ENCODE measurements around the gene IL18BP.

Gene IL18BP

DNA sequence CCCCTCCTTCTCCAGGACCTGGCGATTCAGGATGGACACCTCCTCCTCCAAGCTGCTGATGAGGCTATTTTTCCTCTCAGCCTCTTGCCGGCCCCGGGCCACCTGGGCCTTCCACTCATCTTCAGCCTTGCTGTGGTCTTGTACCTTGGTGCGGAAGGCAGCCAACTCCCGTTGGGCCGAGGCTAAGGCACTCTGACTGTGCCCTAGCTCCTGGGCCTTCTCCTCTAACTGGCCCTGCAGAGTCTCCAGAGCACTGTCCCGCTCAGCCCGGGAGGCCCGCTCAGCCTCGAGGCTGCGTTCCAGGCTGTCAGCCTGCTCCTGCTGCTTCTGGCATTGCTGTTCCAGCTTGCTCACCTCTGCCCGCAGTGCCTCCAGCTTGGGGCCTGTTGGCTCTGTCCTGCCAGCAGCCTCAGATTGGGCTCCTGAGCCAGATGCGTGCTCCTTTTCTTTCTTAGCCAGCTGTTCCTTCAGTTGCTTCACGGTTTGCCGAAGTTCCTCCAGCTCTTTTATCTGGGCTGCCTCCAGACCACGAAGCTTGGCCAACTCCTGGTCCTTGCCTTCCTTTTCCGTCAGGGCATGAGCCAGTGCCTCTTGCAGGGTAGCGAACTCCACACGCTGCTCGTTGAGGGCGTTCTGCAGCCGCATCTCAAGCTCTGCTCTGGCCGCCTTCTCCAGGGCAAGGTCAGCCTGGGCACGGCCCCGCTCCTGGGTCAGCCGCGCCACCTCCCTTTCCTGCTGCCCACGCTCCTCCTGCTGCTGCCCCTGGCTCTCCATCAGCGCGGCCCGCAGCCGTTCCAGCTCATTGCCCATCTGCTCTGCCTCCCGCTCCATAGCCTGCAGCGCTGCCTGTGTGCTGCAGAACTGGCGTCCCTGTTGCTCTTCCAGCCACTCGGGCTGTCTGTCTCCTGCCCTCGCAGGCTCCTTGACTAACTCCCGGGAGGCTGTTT, 15.3 kb downstream of the IL18BP start:
- DNase-seq = no peak

DNA sequence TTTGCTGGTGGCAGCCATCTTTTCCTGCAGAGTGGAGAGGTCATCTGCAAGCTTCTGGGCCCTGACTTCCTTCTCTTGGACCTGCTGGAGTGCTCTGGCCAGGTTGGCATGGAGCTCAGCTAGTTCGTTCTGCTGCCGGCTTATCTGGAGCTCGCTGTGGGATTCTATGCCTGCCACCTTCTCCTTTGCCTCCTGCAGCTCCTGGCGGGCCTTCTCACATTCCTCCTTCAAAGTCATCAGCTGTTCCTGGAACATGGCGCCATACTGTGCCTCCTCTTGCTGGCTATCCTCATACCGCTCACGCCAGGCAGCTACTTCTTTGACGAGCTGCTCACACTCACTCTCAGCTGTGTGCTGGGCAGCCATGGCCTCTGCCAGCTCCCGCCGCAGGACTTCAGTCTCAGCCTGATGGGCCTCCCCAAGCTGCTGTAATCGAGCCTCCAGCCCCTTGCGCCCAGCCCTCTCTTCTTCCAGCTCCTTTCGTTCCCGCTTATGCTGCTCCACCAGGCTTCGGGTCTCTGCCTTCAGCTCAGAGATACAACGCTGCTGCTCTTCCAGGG, 16.1 kb downstream of the IL18BP start:
- no peak for DNase-seq

DNA sequence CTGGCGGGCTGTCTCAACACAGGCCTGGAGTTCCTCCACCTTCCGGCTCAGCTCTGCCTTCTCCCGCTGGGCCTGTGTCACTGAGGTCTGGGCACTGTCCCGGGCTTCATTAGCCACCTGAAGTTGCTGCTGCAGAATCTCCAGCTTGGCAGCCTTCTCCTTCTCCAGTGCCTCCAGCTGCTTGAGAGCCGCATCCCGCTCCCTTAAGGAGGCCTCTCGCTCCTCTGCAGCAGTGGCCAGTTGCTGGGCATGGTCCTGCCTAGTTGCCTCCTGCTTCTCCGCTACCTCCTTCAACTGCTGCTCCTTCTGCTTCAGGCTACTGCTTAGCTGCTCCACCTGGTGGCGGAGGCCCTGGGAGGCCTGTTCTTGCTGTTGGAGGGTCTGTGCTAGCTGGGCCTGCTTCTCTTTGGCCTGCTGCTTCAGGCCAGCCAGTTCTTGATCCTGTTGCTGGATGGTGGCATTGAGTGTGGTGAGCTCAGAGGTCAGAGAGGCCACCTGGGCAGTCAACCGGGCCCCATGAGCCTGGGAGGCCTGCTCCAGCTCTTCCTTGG, 16.9 kb downstream of the IL18BP start:
- peak; percentile 28 for DNase-seq

DNA sequence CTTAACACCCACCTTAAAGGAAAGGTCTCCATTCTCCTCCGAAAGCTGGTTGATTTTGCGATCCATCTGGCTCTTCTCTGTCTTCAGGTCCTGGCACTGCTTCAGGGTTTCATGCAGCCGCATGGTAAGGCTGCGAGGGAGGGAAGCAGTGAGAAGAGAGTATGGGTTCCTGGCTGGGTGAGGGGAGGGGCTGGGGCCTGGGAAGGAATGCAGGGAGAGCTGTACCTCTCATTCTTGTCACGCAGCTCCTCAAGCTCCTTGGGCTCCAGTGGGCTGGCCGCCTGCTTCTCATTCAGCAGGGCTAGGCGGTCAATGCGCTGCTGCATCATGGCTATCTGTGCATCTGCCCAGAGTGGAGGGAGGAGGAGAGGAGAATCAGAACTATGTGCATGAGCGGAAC, 19.5 kb downstream of the IL18BP start:
- no peak for DNase-seq

DNA sequence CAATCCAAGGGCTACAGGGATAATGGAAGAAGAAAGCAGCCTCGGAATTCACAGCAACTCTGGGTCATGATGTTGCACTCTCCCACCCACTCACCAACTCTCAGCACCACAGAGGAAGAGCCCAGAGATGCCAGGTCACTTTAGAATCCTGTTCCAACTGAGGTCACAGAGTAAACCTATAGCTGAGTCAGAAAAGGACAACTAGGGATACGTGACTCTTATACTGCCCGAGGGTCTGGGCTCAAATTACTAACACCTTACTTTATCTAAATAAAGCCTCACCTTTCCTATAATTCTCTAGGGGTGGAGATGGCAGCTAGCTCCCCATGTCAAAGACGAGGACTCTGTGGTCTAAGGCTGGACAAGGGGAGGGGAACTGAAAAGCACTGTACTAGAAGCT, 24.6 kb downstream of the IL18BP start:
- no peak for DNase-seq

DNA sequence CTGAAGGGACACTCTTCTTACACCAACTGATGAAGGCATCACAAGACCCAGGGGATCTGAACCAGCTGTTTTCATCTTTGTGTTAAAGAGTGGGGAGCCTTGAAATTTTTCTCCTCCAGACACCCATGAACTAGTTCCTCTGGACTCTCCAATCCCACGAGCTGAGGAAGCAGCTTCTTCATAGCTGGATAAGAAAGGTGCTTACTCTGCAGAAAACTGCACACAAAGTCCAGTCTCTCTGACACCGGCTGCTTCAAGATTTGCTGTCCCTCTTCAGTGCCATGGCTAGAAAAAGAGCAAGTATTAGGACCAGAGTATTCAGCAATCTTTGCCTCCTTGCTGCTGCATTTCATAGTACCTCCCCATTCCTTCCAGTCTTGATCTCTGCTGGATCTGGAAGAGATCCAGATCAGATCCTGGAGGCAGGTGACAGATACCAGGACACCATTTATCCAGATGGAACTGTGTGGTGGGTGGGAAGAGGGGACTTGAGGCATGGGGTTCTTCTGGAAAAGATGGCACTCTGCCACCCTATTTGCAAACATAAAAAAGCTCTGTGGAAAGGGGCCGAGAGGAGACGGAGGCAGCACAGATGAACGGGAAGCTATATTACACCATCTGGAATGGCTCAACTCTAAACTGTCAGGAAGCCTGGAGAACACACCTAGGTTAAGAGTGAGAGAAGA, 25.5 kb downstream of the IL18BP start:
- DNase-seq = no peak

DNA sequence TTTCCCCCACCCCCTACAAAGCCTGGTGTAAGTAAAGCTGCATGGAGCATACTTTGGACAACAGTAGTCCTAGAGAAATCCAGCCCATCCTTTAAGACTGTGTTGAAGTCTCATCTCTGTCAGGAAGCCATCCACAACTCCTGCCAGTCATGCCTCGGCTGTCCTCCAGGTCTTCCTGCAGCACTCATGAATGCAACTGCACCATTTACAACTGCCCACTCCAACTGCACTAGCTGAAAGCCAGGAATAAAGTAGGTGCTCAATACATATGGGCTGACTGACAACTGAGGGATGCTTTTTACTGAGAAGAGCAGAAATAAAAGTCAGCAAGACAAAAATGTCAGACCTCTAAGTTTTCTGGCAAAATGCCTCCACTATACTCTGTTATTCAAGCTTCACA, 27.4 kb downstream of the IL18BP start:
- DNase-seq = no peak

DNA sequence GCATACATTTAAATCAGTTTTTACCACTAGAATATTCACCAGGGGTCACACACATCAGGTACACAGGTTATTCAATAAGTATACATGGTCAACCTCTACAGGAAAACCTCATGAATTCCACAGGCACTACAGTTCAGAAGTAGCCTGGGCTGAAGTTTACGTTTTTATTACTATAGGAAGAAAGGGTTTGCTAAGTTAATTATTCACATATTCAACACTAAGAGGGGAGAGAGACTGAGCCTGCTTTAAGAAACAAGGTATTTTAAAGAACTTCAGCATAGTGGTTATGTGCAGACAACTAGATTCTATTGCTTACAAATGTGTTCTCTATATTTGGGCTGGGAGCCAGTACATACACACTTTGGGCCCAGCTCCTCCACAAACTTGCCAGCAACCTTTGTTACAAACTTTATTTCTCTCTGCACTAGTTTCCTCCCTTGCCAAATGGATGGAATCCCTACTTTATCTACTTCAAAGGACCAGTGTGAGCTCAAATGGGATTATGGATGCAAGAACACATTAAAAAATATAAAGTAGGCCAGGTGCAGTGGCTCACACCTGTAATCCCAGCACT, 31.9 kb downstream of the IL18BP start:
- no peak for DNase-seq

DNA sequence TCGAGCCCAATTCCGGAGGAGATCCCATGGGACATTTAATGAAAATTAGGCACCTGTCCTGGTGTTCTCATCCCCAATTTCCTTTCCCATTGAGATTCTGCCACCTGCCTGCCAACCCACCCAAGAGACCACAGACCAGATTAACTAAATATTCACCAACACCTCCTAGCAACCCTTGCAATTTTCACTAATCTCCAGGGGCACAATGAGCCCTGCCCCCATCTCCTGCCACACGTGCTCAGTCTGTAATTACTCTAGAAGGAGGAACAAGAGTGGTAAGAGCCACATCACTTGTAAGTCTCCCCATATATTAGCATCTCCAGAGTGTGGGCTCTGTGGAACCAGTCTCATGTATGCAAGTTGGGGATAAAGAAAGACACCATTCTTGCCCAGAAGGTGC, 38.0 kb downstream of the IL18BP start:
- no peak for DNase-seq

DNA sequence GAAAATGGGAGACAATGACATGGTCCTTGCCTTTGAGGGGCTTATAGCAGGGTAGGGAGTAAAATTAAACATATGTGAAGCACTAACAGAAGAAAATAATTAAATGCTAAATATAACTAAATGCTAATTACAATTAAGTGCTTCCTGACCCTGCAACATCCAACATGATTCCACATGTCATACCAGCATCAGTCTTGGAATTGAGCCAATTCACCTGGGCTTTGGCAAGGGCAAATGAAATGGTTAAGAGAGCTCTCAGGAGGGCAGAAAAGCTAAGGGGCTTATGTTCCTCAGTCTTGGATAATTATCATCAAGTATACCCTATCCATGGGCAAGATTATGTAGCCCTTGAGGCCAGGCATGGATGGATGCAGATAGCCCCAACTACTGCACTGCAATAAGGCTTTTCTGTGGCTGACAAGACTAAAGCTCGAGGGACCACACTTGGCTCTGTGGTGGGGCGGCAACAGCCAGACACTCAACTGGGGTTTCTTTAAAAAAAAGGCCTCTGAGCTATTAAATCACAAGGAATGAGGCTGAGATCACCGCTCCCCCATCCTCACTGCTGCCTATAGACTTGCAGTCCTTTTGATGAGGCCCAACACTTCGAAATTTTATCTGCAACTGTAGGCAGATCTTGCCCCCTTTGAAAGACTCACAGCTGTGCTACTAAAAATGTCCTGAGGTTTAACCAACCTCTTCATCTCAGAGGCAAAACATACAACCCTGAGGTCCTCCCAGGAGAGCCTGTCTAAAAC, 39.0 kb downstream of the IL18BP start:
- no peak for DNase-seq

DNA sequence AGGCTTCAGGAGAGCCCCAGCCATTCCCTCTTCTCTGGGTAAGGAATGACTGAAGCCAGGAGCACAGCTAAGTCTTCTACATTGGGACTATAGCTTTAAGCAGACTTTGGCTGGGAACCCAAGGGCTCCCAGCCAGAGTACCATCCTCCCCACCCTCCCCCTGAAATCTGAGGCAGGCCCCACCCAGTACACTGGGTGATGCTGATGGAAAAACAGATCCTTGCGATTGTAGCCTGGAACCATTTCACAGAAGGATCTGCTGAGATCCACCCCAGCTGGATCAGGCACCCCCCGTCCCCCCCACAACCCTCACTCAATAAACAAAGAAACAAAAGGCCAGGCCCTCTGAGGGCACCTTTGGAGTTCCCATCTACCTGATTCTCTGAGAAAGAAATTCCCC, 39.8 kb downstream of the IL18BP start:
- no peak for DNase-seq

DNA sequence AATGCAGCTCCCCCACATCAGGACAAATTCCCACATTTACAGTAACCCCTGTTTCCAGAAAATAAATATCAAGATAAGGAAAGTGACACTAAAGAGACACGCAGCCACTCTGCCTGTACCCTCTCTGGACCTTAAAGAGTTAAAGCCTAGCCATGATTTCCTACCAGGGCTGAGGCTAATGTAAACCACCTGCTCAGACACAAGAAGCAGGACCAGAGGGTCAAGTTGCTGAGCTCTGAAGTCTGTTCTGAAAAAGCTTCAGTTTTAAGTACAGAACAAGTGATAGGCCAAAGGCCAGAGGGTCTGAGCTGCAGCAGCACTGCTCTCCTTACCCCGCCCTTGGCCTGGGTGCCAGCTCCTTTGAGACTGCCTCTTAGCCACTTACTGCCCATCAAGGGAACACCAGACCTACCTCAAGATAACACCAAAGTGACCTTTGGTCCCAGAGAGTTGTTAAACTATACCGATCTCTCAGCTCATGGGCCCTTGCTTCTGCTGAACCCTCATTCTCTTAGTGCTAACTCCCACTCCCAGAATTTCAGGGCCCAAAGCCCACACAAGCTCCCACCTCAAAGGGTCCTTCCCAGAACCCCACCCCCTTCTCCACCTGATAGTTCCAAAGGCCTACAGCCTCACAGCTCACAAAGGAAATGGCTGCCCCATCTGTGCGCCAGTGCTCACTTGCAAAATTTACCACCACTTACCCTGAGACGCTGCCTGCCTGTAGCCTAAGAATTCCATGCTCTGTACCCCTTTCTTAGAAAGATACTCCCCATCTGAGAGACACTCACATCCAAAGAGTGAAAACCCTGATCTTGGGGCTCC, 40.5 kb downstream of the IL18BP start:
- no peak for DNase-seq

DNA sequence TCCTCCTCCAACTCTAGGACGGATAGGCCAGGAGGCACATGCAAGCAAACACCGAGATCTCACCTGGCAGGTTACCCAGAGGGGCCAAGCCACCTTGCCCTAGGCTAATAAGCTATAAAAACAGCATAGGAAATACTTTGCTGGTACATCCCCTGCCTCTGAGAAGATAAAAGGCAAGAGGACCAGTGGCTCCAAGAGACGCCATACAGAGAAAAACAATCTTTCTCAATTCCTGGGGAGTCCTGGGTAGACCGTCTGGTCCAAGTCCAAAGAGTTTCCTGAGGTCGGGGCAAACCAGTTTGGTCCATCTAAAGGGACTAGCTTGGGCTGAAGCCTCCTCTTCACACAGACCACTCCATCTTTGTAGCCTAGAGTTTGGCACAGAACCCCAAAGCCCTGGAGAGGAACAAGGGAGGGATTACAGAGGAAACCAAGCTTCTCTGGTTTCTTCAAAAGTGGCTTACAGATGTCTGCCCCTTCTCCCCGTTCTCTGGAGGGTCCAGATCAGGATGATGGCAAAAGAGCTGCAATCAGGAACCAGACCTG, 41.2 kb downstream of the IL18BP start:
- DNase-seq = no peak

DNA sequence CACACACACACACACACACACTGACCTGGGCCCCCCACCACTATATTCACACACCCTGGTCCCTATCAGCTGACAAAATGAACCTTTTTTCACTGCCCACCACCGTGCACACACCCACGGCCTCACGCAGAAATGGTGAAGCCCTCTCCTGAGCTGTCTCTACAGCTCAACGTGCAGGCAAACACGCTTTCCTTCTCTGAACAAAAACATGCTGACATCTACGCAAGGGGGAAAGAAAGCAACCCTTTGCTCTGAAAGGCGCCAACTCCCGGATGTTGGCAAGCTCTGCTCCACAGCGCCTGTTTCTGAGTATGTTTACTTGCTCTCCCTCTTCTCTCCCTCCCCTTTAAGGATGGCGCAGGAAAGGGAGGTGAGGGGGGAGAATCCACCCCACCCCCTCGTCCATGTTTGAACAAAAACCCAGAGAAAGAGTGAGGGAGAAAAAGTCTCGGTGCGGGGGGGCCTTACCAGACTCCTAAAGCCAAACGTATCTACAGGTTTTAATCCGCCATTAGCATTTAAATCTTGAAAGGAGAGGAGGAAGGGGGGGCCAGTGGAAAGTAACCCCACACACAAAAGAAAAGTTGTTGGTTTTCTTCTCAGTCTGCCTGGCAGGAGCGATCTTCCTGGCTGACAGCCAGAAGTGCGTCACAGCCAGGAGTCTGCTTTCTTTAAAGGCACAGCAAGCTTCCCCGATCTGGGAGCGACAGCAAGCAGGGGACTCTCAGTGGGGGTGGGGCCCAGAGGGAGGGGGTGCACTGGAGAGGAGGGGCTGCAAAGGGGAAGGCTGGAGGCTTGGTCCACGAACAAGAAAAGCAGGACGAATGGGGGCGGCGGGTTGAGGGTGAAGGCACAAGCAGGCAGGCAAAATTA, 42.0 kb downstream of the IL18BP start:
- peak; percentile 82 for DNase-seq

DNA sequence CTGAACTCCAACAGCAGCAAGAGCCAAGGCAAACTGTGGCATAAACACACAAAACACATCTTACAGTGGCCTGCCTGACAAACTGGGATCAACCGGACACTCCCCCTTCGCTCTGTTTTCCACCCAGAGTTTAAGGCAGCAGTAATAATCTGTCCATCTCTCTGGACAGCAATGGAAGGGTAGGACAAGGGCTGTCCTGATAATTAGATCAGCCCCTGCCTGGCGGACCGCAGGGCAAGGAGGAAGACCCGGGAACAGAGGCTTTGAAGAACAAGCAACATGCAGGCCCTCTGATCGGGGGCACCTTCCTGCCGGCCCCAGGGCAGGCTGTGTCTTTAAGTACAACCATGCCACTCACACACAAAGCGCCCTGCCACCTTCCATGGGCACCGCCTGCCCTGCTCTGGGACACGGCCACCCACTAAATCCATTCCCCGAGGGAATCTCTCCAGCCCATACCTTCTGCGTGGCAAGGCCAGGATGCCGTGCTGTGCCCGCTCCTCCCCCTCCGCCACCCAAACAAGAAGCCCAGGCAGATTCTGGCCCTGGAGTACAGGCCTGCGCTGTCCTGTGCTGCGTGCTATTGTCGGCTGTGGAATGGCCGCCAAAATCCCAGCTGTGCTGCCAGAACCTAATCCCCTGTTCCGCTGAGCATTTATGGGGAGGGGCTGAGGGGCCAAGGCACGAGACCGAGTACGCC, 42.8 kb downstream of the IL18BP start:
- peak; percentile 17 for DNase-seq

DNA sequence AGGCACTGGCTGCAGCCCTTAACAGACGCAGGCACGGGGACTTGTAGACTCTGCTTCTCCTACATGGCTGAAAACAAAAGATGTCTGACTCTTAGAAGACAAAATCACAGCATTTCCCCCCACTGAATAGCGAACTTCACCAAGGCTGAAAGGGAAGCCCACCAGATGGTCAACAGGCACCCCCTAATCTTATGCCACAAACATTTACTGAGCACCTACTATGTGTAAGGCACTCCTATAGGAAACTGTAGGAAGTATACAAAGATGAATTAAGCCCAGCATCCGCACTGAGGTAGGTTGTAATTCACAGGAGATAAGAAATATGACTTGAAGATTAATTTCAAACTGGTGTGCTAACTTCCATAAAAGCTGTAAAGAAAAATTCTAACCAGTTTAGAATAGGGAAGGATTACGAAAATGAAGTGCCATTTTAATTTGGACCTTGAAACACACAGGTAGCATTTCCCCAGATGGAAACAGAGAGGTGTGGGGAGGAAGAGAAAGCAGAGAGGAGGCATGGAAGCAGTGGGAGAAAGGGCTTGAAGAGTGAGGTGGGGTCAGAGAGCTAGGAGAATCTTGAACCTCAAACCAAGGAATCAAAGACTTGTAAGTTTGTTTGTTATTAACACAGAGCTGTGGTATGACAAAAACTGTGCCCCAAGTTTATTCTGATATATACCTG, 43.5 kb downstream of the IL18BP start:
- DNase-seq = no peak

DNA sequence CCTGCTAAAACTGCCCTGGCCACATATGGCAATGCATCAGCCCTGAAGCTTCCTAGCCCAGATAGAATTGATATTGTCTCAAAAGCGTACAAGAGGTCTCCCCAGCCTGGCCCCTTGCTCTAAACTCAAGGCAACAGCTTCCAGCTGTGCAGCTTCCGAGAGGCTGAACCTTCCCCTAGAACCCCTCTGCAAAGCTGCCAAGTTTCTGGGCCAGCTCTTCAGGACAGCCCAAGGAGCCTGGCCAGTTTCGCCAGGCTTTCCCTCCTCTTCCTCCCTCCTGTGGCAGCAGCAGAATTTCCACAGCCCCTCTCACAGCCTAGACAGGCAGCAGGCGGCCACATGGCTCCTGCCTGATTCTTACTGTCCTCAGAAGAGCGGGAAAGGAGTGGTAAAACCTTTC, 47.1 kb downstream of the IL18BP start:
- no peak for DNase-seq

DNA sequence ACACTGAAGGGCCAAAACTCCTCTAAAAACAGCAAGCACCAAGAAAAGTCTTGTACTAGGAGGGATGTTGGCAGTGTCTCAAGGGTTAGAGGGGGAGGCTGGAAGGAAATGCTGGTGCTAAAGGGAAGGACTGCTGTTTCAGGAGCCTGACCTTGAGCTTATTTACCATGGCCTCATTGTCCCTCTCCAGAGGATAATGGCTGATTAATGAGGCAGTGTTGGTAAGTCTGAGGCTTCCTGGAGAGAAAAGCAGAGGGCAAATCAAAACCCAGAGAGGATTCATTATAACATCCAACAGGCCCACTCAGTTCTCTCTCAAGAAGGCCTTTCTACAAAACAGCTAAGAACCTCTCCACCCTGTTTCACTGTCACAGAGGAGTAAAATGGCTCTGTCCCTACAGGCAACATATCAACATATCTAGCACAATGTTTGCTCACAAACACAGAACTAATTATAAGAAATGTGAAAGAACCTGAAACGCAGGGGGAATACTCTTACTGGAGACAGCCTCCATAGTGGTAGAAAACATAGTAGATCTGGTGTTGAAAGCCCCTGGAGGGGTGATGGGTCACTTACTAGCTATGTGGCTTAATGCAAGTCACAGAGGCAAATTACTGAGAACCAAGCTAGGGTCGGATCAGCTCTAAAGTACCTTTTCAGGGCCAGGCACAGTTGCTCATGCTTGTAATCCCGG, 50.2 kb downstream of the IL18BP start:
- DNase-seq = no peak
